Bronchial epithelial cell (primary cell): Measurements from ENCODE around the gene TNPO1. TPM values are rescaled to one million over a fixed set of nuclear protein-coding genes. Genes with fewer than 3 reads are reported as not detected.

Source experiments
- DNase-seq: peaks from one replicate; pipeline ENCODE4 v3.0.0-alpha.2; 2010; ENCODE audit warnings: low read depth
- FAIRE-seq: peaks from 2 replicates; lab custom pipeline; 2011; peaks lifted over from hg19 to GRCh38; lab: Jason Lieb, UNC
- H3K27me3 ChIP-seq: 2 replicates; pipeline ENCODE4 v1.5.1; 2011; ENCODE audit warnings: low read length; ENCODE audit not compliant: control insufficient read depth, insufficient read depth
- H3K36me3 ChIP-seq: 2 replicates; pipeline ENCODE4 v1.5.1; 2011; ENCODE audit warnings: low read length; ENCODE audit not compliant: control insufficient read depth, insufficient read depth
- H3K4me3 ChIP-seq: 2 replicates; pipeline ENCODE4 v1.5.1; 2011; ENCODE audit warnings: mild to moderate bottlenecking, low read depth, low read length, control low read depth
- total RNA-seq: library from RNA; depleted of rRNA; stranded (reverse); fragments of >200 nt; gene quantifications from 2 replicates; pipeline ENCODE4 v1.2.1, GENCODE V29; 2014
- TF ChIP-seq, protein P1 (sequence below): IDR thresholded peaks from 2 replicates; pipeline ENCODE4 v1.5.1; 2011; ENCODE audit warnings: mild to moderate bottlenecking, moderate library complexity, low read length, control low read depth, inconsistent platforms; ENCODE audit not compliant: insufficient read depth, severe bottlenecking

Gene TNPO1
- total RNA-seq, 1 donor from 2014 or later = 329 TPM

DNA sequence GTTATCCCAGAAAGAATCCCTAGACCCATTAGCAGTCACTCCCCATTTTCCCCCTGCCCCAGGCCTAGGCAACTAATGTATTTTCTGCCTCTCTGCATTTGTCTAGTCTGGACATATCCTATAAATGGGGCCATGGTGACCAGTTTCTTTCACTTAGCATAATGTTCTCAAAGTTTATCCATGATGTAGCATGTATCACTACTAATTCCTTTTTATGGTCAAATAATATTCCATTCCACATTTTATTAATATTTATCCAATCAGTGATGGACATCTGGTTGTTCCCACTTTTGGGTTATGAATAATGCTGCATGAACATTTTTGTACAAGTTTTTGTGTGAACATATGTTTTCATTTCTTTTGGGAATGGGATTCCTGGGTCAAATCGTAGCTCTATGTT, 140.9 kb downstream of the TNPO1 start:
- Histone ChIP-seq H3K27me3 (no peaks in the 10 kb centered on the region), H3K4me3 (peak overlapping the region; percentile 67), H3K36me3 (no peaks in the 10 kb centered on the region)
- FAIRE-seq (no peak), DNase-seq (no peak)
- TF ChIP-seq, protein P1, sequence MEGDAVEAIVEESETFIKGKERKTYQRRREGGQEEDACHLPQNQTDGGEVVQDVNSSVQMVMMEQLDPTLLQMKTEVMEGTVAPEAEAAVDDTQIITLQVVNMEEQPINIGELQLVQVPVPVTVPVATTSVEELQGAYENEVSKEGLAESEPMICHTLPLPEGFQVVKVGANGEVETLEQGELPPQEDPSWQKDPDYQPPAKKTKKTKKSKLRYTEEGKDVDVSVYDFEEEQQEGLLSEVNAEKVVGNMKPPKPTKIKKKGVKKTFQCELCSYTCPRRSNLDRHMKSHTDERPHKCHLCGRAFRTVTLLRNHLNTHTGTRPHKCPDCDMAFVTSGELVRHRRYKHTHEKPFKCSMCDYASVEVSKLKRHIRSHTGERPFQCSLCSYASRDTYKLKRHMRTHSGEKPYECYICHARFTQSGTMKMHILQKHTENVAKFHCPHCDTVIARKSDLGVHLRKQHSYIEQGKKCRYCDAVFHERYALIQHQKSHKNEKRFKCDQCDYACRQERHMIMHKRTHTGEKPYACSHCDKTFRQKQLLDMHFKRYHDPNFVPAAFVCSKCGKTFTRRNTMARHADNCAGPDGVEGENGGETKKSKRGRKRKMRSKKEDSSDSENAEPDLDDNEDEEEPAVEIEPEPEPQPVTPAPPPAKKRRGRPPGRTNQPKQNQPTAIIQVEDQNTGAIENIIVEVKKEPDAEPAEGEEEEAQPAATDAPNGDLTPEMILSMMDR = no peak

DNA sequence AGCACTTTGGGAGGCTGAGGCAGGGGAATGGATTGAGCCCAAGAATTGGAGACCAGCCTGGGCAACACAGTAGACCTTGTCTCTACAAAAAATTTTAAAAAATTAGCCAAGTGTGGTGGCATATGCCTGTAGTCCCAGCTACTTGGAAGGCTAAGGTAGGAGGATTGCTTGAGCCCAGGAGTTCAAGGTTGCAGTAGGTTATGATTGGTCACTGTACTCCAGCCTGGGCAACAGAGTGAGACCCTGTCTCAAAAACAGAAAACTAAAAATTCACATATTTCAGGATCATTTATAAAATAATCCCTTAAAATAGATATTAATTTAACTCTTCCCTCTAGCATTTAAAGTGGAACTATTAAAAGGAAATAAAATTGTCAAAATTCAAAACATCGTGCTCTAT, 142.8 kb downstream of the TNPO1 start:
- H3K4me3 ChIP-seq = no peak overlapping the region
- H3K27me3 ChIP-seq = no peaks in the 10 kb centered on the region
- H3K36me3 ChIP-seq = no peaks in the 10 kb centered on the region
- no peak for DNase-seq
- no peak for FAIRE-seq
- TF ChIP-seq, protein P1 = no peak

Other genes with a start within 250 kb of the TNPO1 start
- gene FCHO2, start 139.4 kb downstream of the TNPO1 start, total RNA-seq = 10.5 and 20.2 TPM in 2 replicates